Sigmoid colon (tissue), 4 donors: Measurements from ENCODE around the gene RNASEL.

Experiments
- CTCF ChIP-seq, 4 experiments: fragments of 450-650 bp in 3 of 4; fragments of 200-600 bp in 1 of 4; IDR thresholded peaks; one replicate each; pipeline ENCODE4 v1.5.1; 2016 to 2019; ENCODE audit warnings: antibody characterized with exemption in 4 of 4, mild to moderate bottlenecking in 3 of 4, moderate library complexity in 2 of 4
- EP300 ChIP-seq, 4 donors: sonication (generic); formaldehyde crosslinking; IDR thresholded peaks; one replicate each; pipeline ENCODE4 v1.6.1; 2017; ENCODE audit warnings: antibody characterized with exemption in 4 of 4
- POLR2A ChIP-seq, 2 donors: fragments of 450-650 bp; IDR thresholded peaks; one replicate each; pipeline ENCODE4 v1.6.1; 2016; ENCODE audit warnings: antibody characterized with exemption in 2 of 2, mild to moderate bottlenecking in 2 of 2, moderate library complexity in 2 of 2
- POLR2AphosphoS5 ChIP-seq, 4 donors: sonication (generic); formaldehyde crosslinking; IDR thresholded peaks; one replicate each; pipeline ENCODE4 v1.6.1; 2017; ENCODE audit warnings: antibody characterized with exemption in 4 of 4

GRCh38 chr1:182608845-182609610, 20.0 kb upstream of the RNASEL start:
- TF ChIP-seq CTCF (IDR thresholded peaks at IDR 0.05) (no peak), POLR2A (IDR thresholded peaks at IDR 0.05) (no peak), POLR2AphosphoS5 (IDR thresholded peaks at IDR 0.05) (peak in 1 of 4 donors; percentile 18), EP300 (IDR thresholded peaks at IDR 0.05) (no peak)
